Measurements from ENCODE around the gene FARP1.

Gene FARP1

DNA sequence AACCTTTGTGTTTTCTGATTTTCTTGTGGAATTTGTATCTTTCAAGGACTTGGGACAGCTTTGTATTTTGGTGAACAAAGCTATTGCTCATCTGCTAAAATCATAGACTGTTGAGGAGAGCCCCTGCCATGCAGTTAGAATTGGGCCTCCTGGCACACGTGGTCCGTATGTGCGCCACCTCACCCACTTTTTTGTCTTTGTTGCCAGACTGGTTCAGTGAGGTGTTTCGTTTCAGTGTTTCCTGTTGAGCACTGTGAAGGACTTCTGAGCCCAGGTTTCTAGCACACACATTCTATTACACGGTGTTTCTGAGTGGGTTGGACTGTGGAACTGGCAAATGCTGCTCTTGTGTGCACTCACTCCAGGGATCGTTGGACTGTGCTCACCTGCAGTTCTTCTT is 71.8 kb downstream of the FARP1 start:
- H3K4me3 Mint-ChIP-seq, result no peak overlapping the region
- no peaks in the 10 kb centered on the region for H3K9me3 Mint-ChIP-seq
- DNase-seq, result no peak
- H3K27ac Mint-ChIP-seq, result no peak overlapping the region
- H3K27me3 Mint-ChIP-seq, result peaks cover 5% of the 10 kb centered on the region
- no peaks in the 10 kb centered on the region for H3K4me1 Mint-ChIP-seq (ENCODE audit: low read depth)
- no peaks in the 10 kb centered on the region for H3K36me3 Mint-ChIP-seq (ENCODE audit: low read depth)

DNA sequence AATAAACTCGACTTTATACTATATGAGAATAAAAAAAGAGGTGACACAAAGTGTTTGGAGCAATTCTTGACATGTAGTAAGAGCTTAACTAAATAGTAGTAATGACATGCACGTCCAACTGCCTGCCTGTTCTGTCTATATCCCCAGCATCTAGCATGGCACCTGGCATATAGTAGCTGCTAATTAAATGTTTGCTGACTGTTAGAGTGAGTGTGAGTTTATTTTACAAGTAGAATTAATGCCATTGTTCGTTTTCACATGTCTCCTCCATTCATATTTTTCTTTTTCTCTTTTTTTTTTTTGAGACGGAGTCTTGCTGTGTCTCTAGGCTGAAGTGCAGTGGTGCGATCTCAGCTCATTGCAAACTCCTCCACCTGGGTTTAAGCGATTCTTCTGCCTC is 72.6 kb downstream of the FARP1 start:
- DNase-seq, result no peak
- H3K36me3 Mint-ChIP-seq (ENCODE audit: low read depth), result no peaks in the 10 kb centered on the region
- H3K27me3 Mint-ChIP-seq, result peaks cover 5% of the 10 kb centered on the region
- H3K4me1 Mint-ChIP-seq (ENCODE audit: low read depth), result no peaks in the 10 kb centered on the region
- no peaks in the 10 kb centered on the region for H3K9me3 Mint-ChIP-seq
- H3K4me3 Mint-ChIP-seq, result no peak overlapping the region
- no peak overlapping the region for H3K27ac Mint-ChIP-seq

DNA sequence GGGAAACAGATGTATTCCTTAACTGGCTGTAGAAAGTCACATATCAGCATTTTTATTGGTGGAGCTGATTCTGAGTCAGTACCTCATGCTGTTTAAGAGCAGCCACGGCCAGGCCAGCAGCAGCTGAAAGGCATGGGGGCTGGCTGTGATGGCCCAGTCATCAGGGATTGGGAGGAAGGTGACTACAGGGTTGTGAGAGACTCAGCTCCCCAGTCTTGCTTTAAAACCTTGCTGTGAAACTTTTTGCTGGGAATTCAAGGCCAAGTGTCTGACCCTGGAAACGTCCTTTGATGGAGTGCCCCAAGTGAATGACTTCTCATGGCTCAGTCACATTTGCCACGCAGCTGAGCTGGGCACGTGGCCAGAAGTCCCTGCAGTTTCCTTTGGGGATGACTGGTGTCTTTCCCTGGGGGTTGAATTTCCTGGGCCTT is 73.3 kb downstream of the FARP1 start:
- Mint-ChIP-seq H3K9me3 (no peaks in the 10 kb centered on the region), H3K36me3 (ENCODE audit: low read depth) (no peaks in the 10 kb centered on the region), H3K27ac (no peak overlapping the region), H3K4me1 (ENCODE audit: low read depth) (no peaks in the 10 kb centered on the region), H3K4me3 (no peak overlapping the region), H3K27me3 (peaks cover 5% of the 10 kb centered on the region)
- no peak for DNase-seq

DNA sequence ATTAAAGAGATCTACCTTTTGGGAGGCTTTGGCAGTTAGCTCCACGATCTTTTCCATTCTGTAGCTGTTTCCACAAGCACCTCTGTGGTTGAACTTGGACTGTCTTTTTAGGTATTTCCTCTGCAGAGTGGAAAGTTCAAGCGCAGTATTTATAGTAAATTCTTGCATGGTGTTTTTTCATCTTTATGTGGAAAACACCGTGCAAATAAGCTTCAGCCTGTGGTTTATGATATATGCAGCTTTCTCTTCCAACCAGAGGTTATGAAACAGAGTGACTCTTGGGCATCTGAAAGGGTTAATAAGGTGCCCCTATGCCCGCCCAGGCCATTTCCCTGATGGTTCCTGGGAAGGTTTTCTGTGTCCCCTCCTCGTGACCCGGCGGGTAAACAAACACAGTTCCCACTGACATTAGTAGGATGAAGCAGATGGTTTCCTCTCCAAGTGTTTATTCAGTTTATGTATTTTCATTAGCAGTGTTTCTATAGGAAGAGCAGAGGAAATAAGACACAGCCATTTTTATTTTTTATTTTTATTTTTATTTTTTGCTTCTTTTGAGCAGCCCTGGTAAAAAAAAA is 73.9 kb downstream of the FARP1 start:
- Mint-ChIP-seq H3K27me3 (peaks cover 5% of the 10 kb centered on the region), H3K27ac (no peak overlapping the region), H3K36me3 (ENCODE audit: low read depth) (no peaks in the 10 kb centered on the region), H3K4me1 (ENCODE audit: low read depth) (no peaks in the 10 kb centered on the region), H3K4me3 (no peak overlapping the region), H3K9me3 (no peaks in the 10 kb centered on the region)
- no peak for DNase-seq

DNA sequence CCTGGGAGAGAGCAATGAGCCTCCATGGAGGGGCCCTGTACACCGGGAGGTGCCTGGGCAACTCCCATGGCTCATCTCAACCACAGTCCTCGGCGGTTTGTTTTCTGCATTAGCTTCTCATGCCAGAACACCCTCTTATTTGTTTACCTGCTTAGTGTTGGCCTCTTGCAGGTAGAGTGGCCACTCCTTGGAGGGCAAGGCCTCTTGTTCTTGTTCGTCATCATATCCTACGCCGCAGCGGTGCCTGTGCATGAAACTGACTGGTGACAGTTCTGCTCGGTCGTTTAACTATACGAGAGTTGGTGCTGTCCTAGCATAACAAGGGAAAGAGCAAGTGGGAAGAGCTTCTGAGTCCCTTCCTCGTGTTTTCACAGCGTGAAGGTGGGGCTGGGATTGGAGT is 74.7 kb downstream of the FARP1 start:
- Mint-ChIP-seq H3K27me3 (peaks cover 5% of the 10 kb centered on the region), H3K27ac (no peak overlapping the region), H3K9me3 (no peaks in the 10 kb centered on the region), H3K36me3 (ENCODE audit: low read depth) (no peaks in the 10 kb centered on the region), H3K4me3 (no peak overlapping the region), H3K4me1 (ENCODE audit: low read depth) (no peaks in the 10 kb centered on the region)
- DNase-seq, result no peak

DNA sequence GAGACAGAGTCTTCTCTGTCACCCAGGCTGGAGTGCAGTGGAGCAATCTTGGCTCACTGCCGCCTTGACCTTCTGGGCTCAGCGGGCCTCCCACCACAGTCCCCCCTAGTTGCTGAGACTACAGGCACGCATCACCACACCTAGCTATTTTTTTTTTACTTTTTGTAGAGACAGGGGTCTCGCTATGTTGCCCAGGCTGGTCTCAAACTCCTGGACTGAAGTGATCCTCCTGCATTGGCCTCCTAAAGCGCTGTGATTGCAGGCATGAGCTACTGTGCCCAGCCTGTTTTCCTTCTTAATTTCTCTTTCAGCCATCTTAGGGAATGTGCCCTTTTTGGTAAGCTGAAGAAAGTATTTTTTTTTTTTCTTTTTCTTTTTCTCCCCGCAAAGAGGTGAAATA is 76.8 kb downstream of the FARP1 start:
- H3K27ac Mint-ChIP-seq, result no peak overlapping the region
- no peaks in the 10 kb centered on the region for H3K4me1 Mint-ChIP-seq (ENCODE audit: low read depth)
- H3K4me3 Mint-ChIP-seq, result no peak overlapping the region
- H3K9me3 Mint-ChIP-seq, result no peaks in the 10 kb centered on the region
- no peaks in the 10 kb centered on the region for H3K36me3 Mint-ChIP-seq (ENCODE audit: low read depth)
- DNase-seq, result no peak
- peaks cover 11% of the 10 kb centered on the region for H3K27me3 Mint-ChIP-seq

DNA sequence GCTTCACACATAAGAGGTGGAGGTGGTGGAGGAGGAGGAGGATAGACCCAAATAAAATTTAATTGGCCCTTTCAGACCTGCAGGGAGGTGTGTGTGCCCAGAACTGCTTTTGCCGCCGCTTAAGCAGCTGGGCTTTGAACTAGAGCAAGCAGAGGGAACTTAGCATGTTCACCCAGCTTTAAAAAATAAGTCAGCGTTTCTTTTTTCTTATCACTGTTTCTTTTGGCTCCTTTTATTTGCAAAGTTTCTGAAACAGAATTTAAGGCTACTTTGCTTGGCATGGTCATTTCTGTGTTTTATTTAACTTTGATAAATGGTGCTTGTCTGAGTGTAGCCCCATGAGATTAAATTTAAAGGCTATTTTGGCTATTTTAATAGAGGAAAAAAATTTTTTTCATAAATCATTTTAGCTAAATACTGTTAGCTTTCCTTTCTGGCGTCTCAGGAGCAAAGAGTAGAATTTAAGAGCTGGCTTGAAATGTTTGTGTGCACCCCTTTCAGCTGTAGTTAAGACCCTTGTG is 77.4 kb downstream of the FARP1 start:
- peaks cover 14% of the 10 kb centered on the region for H3K27me3 Mint-ChIP-seq
- H3K36me3 Mint-ChIP-seq (ENCODE audit: low read depth), result no peaks in the 10 kb centered on the region
- H3K27ac Mint-ChIP-seq, result no peak overlapping the region
- no peak for DNase-seq
- no peaks in the 10 kb centered on the region for H3K4me1 Mint-ChIP-seq (ENCODE audit: low read depth)
- no peak overlapping the region for H3K4me3 Mint-ChIP-seq
- H3K9me3 Mint-ChIP-seq, result no peaks in the 10 kb centered on the region

DNA sequence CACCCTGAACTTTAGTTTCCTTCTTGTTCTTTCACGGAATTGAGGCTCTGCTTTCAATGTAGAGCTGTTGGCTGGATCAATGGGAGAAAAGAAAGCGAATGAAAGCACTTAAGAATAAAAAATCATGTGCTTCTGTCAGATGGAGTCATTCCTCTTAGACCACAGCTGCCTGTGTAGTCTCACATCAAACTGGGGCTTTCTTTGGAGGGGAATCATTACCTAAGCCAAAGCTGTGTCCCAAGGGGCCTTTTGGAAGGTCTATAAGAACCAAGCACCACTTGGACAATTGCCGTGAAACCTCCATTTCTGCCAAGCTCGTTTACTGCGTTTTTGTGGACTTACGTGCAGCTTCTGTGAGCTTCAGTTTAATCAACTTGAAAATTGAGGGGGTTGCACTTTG is 78.3 kb downstream of the FARP1 start:
- H3K4me3 Mint-ChIP-seq, result no peak overlapping the region
- no peaks in the 10 kb centered on the region for H3K36me3 Mint-ChIP-seq (ENCODE audit: low read depth)
- H3K9me3 Mint-ChIP-seq, result no peaks in the 10 kb centered on the region

DNA sequence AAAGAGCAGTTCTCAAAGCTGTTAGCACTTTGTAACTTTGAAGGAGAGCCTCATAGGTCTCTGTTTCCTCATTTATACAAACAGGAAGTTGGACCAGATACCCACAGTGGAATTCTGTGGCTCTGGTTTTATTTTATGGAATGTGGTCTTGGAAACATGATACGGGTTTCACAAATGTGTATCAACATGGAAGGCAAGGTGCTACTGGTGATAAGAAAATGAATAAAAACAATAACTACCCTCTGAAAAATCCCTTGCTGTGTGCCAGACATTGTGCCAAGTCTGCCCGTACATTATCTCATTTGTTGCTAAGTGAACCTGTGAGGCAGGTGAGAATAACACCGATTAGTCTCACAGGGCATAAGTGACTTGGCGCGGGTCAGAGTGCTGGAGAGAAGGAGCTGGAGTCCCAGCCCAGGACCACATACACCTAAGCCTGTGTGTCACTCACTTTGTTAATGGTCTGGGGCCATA is 79.2 kb downstream of the FARP1 start:
- no peaks in the 10 kb centered on the region for H3K9me3 Mint-ChIP-seq
- H3K27ac Mint-ChIP-seq, result no peak overlapping the region
- no peak for DNase-seq
- H3K36me3 Mint-ChIP-seq (ENCODE audit: low read depth), result no peaks in the 10 kb centered on the region
- H3K4me3 Mint-ChIP-seq, result no peak overlapping the region
- peaks cover 11% of the 10 kb centered on the region for H3K27me3 Mint-ChIP-seq
- no peaks in the 10 kb centered on the region for H3K4me1 Mint-ChIP-seq (ENCODE audit: low read depth)

More for the DNA sequence above, 78.3 kb downstream of the FARP1 start:
- Mint-ChIP-seq H3K4me1 (ENCODE audit: low read depth) (no peaks in the 10 kb centered on the region), H3K27ac (no peak overlapping the region), H3K27me3 (peaks cover 11% of the 10 kb centered on the region)
- DNase-seq, result no peak

DNA sequence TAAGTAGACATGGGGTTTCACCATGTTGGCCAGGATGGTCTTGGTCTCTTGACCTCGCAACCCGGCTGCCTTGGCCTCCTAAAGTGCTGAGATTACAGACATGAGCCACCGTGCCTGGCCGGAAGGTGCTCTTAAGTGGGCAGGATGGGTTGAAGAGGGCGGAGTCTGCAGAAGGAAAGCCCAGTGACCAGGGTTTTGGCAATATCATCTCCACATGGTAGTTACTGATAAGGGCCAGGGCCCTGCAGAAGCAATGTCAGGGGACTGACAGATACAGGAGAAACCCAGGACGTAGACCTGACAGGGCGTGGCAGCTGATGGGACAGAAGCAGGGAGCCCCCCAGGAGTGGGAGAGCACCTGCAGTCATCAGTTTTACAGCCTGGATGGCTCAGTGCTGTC is 79.9 kb downstream of the FARP1 start:
- Mint-ChIP-seq H3K4me3 (no peak overlapping the region), H3K27me3 (peaks cover 11% of the 10 kb centered on the region), H3K36me3 (ENCODE audit: low read depth) (no peaks in the 10 kb centered on the region), H3K4me1 (ENCODE audit: low read depth) (no peaks in the 10 kb centered on the region), H3K9me3 (no peaks in the 10 kb centered on the region), H3K27ac (no peak overlapping the region)
- no peak for DNase-seq

DNA sequence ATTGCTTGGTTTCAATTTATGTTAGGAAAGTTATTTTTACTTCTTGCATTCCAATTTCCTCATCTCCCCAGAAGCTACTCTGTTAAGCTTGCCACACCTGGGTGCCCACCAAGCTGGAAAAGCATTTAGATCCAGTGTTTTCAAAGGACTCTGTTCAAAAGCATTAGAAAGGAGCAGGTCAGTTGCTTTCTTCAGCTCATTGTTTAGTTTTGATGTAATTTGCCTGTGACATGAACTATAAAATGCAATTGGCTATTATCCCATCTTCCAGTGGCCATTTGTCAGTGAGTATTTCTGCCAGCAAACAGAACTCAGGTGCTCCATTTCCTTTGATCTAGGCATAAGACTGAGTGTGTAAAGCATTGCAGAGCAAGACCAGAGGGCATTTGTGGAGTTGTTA is 80.8 kb downstream of the FARP1 start:
- Mint-ChIP-seq H3K27me3 (peaks cover 9% of the 10 kb centered on the region), H3K4me3 (no peak overlapping the region), H3K27ac (no peak overlapping the region), H3K36me3 (ENCODE audit: low read depth) (no peaks in the 10 kb centered on the region), H3K4me1 (ENCODE audit: low read depth) (no peaks in the 10 kb centered on the region), H3K9me3 (no peaks in the 10 kb centered on the region)
- DNase-seq, result no peak

DNA sequence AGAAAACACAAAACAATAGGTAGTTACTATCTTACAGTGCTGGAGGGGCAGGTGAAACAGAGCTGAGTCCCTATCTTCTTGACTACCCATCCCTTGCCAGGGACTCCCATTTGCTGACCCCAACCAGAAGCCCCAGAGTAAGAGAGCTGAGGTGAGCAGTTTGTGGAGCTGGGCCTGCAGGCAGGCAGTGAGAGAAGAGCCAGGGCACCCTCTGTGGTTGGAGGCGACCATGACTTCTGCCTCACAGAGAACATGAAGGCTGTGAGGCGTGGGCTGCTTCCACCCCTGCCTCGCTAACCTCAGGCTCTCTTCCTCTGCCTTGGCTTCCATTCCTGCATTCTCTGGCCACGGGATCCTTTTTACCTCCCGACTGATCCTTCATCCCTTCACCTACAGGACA is 81.7 kb downstream of the FARP1 start:
- DNase-seq, result no peak
- peaks cover 9% of the 10 kb centered on the region for H3K27me3 Mint-ChIP-seq
- no peak overlapping the region for H3K27ac Mint-ChIP-seq
- no peaks in the 10 kb centered on the region for H3K9me3 Mint-ChIP-seq
- H3K36me3 Mint-ChIP-seq (ENCODE audit: low read depth), result no peaks in the 10 kb centered on the region
- no peaks in the 10 kb centered on the region for H3K4me1 Mint-ChIP-seq (ENCODE audit: low read depth)
- H3K4me3 Mint-ChIP-seq, result no peak overlapping the region

DNA sequence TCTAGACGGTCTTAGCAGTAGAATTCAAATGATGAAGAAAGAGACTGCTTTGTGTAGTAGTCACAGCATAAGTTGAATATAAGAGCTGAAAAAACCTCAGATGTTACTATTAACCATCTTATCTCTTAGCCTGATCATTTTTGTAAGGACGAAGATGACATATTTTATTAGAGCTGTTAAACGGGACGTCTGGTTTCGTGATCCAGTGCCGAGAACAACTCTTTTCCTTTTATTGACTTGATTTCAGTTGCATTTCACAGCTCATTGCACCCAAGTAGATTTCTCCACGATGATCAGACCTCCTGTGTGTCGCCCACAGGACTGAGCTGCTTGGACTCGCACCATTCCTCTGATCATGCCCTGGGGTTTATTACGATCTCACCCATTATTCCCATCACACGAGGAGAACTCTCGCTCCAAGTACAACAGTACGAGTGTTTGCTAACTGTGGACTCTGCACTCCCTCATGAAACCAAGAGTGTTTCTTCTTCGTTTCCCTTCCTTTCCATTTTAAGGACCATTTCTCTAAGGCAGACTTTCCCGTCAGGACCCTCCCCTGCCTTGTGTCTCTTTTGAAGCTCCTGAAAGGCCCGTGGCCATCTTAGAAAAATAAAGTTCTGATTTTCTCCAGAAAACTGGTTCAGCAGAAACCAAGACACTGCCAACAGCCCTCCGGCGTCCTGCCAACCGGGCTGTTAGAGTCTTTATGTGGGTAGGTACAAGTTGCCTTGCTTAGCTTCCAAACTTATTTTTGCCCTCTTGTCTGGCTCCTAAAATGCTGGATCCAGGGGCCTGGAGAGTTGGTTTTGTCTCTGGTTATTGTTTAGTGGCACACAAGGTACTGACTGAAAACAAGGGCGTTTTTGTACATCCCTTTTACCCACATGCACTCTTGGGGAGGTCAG is 82.4 kb downstream of the FARP1 start:
- H3K27ac Mint-ChIP-seq, result no peak overlapping the region
- no peak overlapping the region for H3K4me3 Mint-ChIP-seq
- H3K9me3 Mint-ChIP-seq, result no peaks in the 10 kb centered on the region
- peaks cover 9% of the 10 kb centered on the region for H3K27me3 Mint-ChIP-seq
- no peaks in the 10 kb centered on the region for H3K36me3 Mint-ChIP-seq (ENCODE audit: low read depth)
- H3K4me1 Mint-ChIP-seq (ENCODE audit: low read depth), result no peaks in the 10 kb centered on the region
- DNase-seq, result no peak

DNA sequence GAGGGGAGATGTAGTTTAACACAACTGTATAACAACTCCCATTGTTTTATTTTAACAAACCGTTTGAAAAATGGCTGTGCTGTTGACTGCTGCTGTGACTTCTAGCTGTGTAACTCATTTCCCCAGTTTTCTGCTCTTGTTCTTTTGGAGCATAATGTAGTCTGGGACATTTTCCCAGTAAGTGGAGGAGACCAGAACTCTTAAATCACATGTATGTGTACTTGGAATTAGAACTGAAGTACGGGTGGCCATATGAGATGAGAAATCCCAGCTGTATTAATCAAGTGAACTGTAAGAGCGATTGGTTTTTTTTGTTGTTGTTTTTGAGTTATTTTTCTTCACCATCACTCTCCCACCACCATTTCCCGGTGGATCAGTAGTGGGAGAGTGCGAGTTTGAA is 83.6 kb downstream of the FARP1 start:
- no peak overlapping the region for H3K4me3 Mint-ChIP-seq
- DNase-seq, result no peak
- no peaks in the 10 kb centered on the region for H3K9me3 Mint-ChIP-seq
- H3K36me3 Mint-ChIP-seq (ENCODE audit: low read depth), result no peaks in the 10 kb centered on the region
- H3K4me1 Mint-ChIP-seq (ENCODE audit: low read depth), result no peaks in the 10 kb centered on the region
- H3K27ac Mint-ChIP-seq, result no peak overlapping the region
- H3K27me3 Mint-ChIP-seq, result peaks cover 9% of the 10 kb centered on the region

DNA sequence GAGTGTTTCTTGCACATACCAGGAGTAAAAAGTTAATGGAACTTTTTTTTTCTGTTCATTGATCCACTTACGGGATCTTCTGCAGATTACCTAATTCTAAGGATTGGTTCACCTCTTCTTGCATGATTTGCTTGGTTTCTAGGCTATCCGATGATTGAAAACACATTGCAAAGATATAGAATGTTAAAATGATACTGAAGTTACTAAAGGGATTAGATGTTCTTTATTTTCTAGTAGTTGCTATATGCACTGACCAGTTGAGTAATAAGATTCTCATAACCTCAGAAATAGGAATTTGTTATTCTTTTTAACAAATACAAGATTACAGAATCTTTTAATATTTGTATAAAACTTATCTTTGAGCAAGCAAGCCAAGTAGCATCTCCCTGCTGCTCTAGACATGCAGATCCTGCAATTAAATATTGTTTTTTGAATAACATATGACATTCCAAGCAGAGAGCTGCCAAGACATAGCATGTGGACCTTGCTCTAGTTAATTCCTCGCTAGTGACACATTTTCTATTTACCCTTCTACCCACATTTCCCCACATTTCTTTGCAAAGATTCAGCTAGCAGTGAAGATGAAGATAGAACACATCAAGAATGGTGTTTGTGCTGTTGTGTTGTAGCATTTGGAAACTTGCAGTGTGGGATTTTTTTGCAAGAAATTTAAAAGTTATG is 85.9 kb downstream of the FARP1 start:
- H3K9me3 Mint-ChIP-seq, result no peaks in the 10 kb centered on the region
- H3K4me1 Mint-ChIP-seq (ENCODE audit: low read depth), result no peaks in the 10 kb centered on the region
- H3K4me3 Mint-ChIP-seq, result no peak overlapping the region
- H3K27ac Mint-ChIP-seq, result no peak overlapping the region
- DNase-seq, result no peak
- H3K36me3 Mint-ChIP-seq (ENCODE audit: low read depth), result no peaks in the 10 kb centered on the region
- H3K27me3 Mint-ChIP-seq, result peaks cover 10% of the 10 kb centered on the region
